NCI-H82 (cell line): ENCODE results near the gene F8A1.
A peak's percentile ranks its signal among the peaks of the same experiment; 100 is the strongest.
"Not testable (repeated sequence)": the region's sequence is repeated elsewhere in the genome, so short reads cannot be mapped to it uniquely, and the experiment has no call there.

Experiments
- DNase-seq: peaks from one replicate; lab custom pipeline; 2025; lab: John Stamatoyannopoulos, UW

The F8A1 gene

GRCh38 chrX:154886069-154886788 lies at the start of gene F8A1:
Gene F8A1, plus strand, starts transcription at chrX:154886355. Its CDS starts 20 bp downstream, at chrX:154886375.
- not testable (repeated sequence) for DNase-seq

GRCh38 chrX:154840856-154841255 lies 45.3 kb upstream of the F8A1 start:
- peak; percentile 72 for DNase-seq

DNA sequence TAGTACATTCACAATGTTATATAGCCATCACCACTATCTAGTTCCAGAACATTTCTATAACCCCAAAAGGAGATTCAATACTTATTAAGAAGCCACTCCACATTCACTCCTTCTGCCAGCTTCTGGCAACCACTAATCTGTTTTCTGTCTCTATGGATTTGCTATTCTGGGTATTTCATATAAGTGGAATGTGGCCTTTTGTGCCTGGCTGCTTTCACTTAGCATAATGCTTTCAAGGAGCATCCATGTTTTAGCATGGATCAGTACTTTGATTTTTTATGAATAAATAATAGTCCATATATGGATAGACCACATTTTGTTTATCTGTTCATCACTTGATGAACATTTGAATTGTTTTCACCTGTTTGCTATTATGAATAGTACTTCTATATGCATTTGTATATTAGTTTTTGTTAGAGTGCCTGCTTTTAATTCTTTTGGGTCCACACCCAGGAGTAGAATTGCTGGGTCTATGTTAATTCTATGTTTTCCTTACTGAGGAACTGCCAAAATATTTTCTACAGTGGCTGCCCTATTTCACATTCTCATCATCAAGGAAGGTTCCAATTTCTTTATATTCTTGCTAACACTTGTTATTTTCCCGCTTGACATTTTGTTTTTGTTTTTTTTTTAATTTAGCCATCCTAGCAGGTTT lies 35.1 kb upstream of the F8A1 start:
- no peak for DNase-seq

DNA sequence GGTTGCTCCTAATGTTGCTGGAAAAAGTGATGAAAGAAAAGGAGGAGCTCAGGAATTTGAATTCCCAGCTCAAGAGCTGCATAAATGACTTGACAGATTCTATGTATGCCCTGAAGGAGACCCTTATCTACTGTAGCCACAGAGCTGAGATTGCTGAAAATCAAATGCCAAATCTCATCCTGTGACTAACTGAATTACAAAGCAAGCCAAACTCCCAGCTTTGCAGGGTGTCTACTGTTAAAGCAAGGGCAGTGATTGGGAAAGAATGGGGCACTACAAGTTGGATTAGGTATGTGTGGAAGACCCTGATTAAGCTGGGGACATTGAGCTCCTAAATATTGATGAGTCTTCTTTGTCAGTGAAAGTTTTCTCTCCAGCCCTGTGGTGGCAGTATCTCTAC lies 30.9 kb upstream of the F8A1 start:
- peak; percentile 43 for DNase-seq

DNA sequence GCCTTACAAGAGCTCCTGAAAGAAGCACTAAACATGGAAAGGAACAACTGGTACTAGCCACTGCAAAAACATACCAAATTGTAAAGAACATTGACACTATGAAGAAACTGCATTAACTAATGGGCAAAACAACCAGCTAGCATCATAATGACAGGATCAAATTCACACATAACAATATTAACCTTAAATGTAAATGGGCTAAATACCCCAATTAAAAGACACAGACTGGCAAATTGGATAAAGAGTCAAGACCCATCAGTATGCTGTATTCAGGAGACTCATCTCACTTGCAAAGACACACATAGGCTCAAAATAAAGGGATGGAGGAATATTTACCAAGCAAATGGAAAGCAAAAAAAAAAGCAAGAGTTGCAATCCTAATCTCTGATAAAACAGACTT lies 17.6 kb upstream of the F8A1 start:
- DNase-seq, result not testable (repeated sequence)

DNA sequence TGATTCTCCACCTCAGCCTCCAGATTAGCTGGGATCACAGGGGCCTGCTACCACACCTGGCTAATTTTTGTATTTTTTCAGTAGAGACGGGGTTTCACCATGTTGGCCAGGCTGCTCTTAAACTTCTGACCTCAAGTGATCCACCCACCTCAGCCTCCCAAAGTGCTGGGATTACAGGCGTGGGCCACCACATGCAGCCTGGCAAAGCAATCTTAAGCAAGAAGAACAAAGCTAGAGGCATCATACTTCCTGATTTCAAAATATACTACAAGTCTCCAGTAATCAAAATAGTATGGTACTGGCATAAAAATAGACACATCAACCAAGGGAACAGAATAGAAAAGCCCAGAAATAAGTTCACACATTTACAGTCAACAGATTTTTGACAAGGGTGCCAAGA lies 12.8 kb upstream of the F8A1 start:
- DNase-seq, result no peak

- not testable (repeated sequence) for DNase-seq
Measured at GRCh38 chrX:154884069-154884468, 2.1 kb upstream of the F8A1 start.

DNA sequence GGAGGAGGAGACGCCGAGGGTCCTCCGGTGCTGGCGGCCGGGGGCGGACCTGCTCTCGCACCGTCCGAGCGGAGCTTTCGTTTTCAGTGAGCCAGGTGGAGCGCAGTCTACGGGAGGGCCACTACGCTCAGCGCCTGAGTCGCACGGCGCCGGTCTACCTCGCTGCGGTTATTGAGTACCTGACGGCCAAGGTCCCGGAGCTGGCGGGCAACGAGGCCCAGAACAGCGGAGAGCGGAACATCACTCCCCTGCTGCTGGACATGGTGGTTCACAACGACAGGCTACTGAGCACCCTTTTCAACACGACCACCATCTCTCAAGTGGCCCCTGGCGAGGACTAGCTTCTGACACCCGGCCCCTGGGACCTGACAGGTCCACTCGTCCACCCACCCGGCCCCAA lies 1.1 kb upstream of the F8A1 start:
- DNase-seq, result not testable (repeated sequence)

GRCh38 chrX:154885549-154885948 lies 606 bp upstream of the F8A1 start:
- DNase-seq, result not testable (repeated sequence)

DNA sequence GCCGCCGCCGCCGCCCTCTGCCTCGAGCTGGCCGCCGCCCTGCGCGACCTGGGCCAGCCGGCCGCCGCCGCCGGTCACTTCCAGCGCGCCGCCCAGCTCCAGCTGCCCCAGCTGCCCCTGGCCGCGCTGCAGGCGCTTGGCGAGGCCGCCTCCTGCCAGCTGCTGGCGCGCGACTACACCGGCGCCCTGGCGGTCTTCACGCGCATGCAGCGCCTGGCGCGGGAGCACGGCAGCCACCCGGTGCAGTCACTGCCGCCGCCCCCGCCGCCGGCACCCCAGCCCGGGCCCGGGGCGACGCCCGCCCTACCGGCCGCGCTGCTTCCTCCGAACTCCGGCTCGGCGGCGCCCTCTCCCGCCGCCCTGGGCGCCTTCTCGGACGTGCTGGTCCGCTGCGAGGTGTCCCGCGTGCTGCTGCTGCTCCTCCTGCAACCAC lies 650 bp downstream of the F8A1 start:
- not testable (repeated sequence) for DNase-seq

GRCh38 chrX:154890990-154891639 lies 5.0 kb downstream of the F8A1 start:
- DNase-seq, result peak; percentile 56

DNA sequence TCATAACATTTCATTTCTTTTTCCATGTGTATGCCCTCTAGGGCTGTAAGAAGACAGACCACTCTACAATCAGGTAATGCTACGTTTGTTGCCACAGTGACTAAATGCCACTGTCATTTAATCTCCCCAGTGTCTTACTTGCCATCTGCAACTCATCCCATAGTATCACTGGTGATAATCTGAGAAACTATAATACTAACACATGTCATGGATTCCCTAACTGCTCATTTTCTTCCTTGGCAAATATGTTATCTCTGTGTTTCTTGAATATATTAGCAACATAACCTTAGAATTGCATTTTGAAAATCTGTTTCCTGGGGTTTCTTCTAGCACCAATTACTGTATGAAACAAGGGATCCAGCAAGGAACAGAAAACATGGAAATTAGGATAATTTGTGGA lies 6.1 kb downstream of the F8A1 start:
- DNase-seq, result peak; percentile 38

- DNase-seq, result no peak
Measured at GRCh38 chrX:154900323-154900722, 14.2 kb downstream of the F8A1 start.

DNA sequence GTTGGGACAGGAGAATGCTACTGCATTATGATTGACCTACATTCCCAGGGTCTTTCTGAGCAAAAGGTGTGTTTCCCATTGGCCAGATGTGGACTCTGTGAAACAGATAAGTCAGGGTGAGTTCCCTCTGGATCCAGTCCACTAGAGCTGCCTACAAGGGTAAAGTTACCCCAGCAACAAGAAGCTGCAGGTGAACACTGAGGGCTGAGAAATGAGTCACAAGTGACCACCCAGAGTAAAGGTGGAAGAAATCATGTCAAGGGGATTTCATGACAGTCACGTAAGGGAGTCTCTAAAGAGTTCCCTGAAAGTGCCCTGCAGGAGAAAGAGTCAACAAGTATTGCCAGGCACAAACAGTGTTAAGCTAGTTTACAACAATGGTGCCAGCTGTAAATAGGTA lies 16.3 kb downstream of the F8A1 start:
- DNase-seq, result no peak

DNA sequence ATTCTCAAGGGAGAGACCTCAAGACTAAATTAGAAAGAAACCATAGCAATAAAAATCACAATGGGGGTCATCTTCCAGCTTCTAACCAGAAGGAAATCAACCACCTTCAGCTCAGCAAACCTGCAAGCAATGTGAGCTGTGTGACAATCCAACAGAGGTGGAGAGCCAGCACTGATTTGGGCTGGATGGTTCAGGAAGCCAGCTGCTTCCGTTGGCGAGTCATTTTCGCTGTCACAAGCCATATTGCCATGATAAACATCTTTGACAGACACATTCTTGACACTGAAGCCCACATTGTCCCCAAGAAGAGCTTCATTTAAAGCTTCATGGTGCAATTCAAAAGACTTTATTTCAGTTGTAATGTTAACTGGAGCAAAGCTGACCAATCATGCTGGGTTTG lies 22.7 kb downstream of the F8A1 start:
- DNase-seq, result no peak

DNA sequence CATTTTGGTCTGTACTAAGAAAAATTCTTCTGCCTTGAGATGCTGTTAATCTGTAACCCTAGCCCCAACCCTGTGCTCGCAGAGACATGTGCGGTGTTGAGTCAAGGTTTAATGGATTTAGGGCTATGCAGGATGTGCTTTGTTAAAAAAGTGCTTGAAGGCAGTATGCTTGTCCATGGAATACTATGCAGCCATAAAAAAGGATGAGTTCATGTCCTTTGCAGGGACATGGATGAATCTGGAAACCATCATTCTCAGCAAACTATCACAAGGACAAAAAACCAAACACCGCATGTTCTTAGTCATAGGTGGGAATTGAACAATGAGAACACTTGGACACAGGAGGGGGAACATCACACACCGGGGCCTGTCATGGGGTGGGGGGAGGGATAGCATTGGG lies 23.9 kb downstream of the F8A1 start:
- DNase-seq, result not testable (repeated sequence)

DNA sequence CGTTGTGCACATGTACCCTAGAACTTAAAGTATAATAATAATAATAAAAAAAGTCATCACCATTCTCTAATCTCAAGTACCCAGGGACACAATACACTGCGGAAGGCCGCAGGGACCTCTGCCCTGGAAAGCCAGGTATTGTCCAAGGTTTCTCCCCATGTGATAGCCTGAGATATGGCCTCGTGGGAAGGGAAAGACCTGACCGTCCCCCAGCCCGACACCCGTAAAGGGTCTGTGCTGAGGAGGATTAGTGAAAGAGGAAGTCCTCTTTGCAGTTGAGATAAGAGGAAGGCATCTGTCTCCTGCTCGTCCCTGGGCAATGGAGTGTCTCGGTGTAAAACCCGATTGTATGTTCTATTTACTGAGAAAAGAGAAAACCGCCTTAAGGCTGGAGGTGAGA lies 24.4 kb downstream of the F8A1 start:
- not testable (repeated sequence) for DNase-seq

GRCh38 chrX:154914052-154914451 lies 27.9 kb downstream of the F8A1 start:
- no peak for DNase-seq

GRCh38 chrX:154918060-154918483 lies 31.9 kb downstream of the F8A1 start:
- DNase-seq, result peak; percentile 80

GRCh38 chrX:154924771-154925170 lies 38.6 kb downstream of the F8A1 start:
- not testable (repeated sequence) for DNase-seq
